Subcutaneous abdominal adipose tissue (tissue), 5 donors: ENCODE data around the gene NKIRAS2.
A peak's percentile ranks its signal among the peaks of the same experiment; 100 is the strongest.

Experiments used
- H3K27ac ChIP-seq: one replicate; pipeline ENCODE4 v1.7.0; 2013; ENCODE audit warnings: low read depth, mild to moderate bottlenecking, inconsistent platforms, low read length, moderate library complexity
- H3K27me3 ChIP-seq, 5 donors: one replicate each; pipeline ENCODE4 v1.7.0; 2013; ENCODE audit warnings: low read length in 5 of 5, inconsistent platforms in 1 of 5; ENCODE audit not compliant: control insufficient read depth in 5 of 5, insufficient read depth in 4 of 5
- H3K36me3 ChIP-seq, 5 donors: one replicate each; pipeline ENCODE4 v1.7.0; 2013; ENCODE audit warnings: low read length in 5 of 5; ENCODE audit not compliant: control insufficient read depth in 5 of 5, insufficient read depth in 5 of 5
- H3K4me1 ChIP-seq, 5 donors: one replicate each; pipeline ENCODE4 v1.7.0; 2013; ENCODE audit warnings: low read length in 5 of 5, mild to moderate bottlenecking in 3 of 5, moderate library complexity in 1 of 5; ENCODE audit not compliant: control insufficient read depth in 5 of 5, insufficient read depth in 5 of 5
- H3K4me3 ChIP-seq, 5 donors: one replicate each; pipeline ENCODE4 v1.7.0; 2013; ENCODE audit warnings: low read length in 5 of 5, low read depth in 1 of 5
- H3K9ac ChIP-seq, 5 donors: one replicate each; pipeline ENCODE4 v1.7.0; 2013; ENCODE audit warnings: low read length in 5 of 5, mild to moderate bottlenecking in 4 of 5, moderate library complexity in 3 of 5
- H3K9me3 ChIP-seq, 5 donors: one replicate each; pipeline ENCODE4 v1.7.0; 2013; ENCODE audit warnings: low read length in 5 of 5; ENCODE audit not compliant: control insufficient read depth in 5 of 5
- donor health status: healthy.
- donor health status: healthy.
- donor health status: healthy.
- donor health status: healthy.
- donor health status: healthy.

NKIRAS2 gene

DNA sequence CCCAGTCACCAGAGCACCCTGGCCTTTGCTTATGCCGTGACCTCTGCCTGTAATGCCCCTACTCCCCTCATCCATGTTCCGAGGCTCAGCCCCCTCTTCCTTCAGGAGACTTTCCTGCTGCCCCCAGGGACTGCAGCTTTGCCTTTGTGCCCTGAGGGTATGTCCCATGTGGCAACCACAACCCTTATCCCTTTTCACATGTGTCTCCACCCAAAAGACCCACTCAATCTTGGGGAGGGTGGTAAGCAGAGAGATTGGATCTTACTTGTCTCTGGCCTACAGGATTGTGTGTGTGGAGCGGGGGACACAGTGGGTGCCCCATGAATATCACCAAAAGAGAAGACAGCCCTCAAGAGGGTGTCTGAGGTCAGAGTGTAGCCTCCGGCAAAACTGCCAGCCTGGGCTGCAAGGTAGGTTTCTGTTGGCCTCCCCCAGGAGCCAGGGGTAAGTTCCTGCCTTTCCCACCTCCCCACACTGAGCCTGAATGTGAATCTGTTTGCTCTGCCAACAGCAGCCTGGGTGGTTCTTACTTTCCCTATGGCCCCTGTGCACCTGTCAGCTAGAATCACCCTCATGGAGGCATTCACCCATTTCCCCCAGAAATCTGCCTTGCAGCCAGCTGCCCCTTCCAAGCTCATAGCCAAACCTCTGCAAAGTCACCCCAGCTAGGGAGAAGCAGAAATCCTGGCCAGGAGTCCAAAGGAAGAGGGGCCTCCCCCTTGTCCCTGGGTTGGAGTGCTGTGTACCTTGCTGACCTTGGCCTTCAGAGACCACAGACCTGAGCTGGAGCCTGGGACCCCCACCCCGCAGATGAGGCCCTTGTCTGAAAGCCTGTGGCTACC, 42.0 kb downstream of the NKIRAS2 start:
- Histone ChIP-seq H3K27ac (no peak overlapping the region), H3K27me3 (peaks cover 0 to 20% (median 8%) of the 10 kb centered on the region in 5 donors), H3K4me3 (no peak overlapping the region), H3K36me3 (no peaks in the 10 kb centered on the region), H3K9ac (peak overlapping the region in 1 of 5 donors; percentile 12), H3K9me3 (no peaks in the 10 kb centered on the region), H3K4me1 (peaks cover 0 to 11% (median 0%) of the 10 kb centered on the region in 5 donors)

DNA sequence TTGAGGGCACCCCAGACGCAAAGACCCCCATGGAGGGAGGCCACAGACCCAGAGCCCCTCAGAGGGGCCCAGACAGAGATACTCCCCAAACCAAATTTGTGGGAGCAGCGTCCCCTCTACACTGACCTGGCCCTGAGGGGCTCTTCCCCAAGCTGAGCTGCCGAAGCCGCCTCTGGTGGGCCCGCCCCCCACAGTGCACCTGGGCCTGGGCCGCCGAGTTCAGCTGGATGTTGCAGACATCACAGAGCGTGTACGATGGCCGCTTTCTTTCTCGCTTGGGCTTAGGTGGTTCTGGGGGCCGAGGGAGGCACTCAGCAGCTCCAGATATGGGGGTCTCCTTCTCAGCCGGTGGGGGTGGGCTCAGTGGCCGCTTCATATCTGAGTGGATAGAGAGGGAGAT, 42.8 kb downstream of the NKIRAS2 start:
- peaks cover 0 to 20% (median 8%) of the 10 kb centered on the region in 5 donors for H3K27me3 ChIP-seq
- H3K27ac ChIP-seq, result no peak overlapping the region
- H3K4me1 ChIP-seq, result peaks cover 0 to 16% (median 4%) of the 10 kb centered on the region in 5 donors
- no peaks in the 10 kb centered on the region for H3K9me3 ChIP-seq
- no peak overlapping the region for H3K4me3 ChIP-seq
- no peaks in the 10 kb centered on the region for H3K36me3 ChIP-seq
- H3K9ac ChIP-seq, result no peak overlapping the region

DNA sequence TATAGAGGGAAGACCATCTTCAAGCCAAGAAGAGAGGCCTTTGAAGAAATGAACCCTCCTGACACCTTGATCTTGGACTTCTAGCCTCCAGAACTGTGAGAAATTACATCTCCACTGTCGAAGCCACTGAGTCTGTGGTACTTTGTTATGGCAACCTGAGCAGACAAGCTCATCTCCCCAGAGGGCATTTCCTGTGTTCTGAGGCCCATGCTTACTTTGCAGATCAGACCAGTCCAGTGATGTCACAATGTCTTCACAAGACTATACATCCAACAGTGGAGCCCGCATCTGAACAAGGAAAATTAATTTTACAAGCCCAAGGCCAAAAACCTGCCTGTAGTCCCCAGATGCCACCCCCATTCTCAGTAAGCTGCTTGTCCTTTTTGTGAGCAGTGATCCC, 45.3 kb downstream of the NKIRAS2 start:
- H3K9ac ChIP-seq, result no peak overlapping the region
- no peaks in the 10 kb centered on the region for H3K36me3 ChIP-seq
- peaks cover 0 to 18% (median 5%) of the 10 kb centered on the region in 5 donors for H3K27me3 ChIP-seq
- no peaks in the 10 kb centered on the region for H3K9me3 ChIP-seq
- no peak overlapping the region for H3K4me3 ChIP-seq
- no peak overlapping the region for H3K27ac ChIP-seq
- H3K4me1 ChIP-seq, result peaks cover 0 to 19% (median 9%) of the 10 kb centered on the region in 5 donors

DNA sequence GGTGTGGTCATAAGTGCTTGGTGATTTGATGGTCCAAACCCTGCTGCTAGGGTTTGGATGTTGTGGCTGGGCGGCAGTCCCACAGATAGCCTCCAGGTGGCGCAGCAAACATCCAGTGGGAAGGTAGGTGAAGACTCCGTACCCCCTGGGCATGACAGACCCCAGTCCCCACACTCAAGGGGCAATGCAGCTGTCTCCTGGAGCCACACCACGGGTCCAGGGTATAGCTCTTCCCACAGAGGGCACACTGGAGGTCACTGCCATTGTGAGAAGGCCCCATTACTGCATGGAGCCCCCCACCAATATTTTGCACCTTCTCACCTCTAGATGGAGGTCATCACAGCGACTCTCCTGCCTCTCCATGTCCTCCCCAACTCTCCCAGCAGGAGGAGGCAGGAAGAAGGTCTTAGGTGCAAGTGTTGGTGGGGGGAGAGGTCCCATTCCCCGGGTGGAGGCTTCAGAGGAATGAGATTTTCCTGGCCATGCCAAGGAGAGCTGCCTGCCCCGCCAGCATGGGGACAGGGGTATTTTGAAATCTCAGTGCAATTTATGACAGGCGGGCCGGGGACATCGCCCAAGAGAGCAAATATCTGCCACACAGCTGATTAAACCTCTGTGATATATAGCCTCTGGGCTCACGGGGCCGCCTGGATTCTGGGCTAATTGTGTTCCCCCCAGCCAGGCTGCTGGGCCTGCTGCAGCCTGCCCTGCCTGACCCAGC, 47.6 kb downstream of the NKIRAS2 start:
- H3K4me3 ChIP-seq, result peak overlapping the region in 1 of 5 donors; percentile 9
- H3K4me1 ChIP-seq, result peaks cover 0 to 29% (median 17%) of the 10 kb centered on the region in 5 donors
- H3K9me3 ChIP-seq, result no peaks in the 10 kb centered on the region
- H3K27ac ChIP-seq, result no peak overlapping the region
- no peak overlapping the region for H3K9ac ChIP-seq
- H3K36me3 ChIP-seq, result no peaks in the 10 kb centered on the region
- H3K27me3 ChIP-seq, result peaks cover 19 to 34% (median 24%) of the 10 kb centered on the region in 5 donors

DNA sequence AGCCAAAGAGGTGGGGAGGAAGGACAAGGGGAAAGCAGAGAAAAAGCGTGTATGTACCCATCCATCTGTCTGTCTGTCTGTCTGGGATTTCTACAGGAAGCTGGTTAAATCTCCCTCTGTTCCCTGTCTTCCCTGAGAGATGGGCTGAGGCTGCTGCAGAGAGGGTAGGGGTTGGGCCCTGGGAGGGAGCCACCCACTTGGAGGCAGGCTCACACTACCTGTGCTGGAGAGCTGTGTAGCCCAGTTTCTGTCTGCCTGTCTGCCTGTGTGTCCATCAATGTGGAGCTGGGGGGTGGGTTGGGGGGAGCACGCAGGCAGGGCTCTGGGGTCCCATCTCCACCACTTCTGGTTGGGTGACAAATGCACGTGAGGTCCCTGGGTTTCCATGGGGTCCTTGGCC, 49.1 kb downstream of the NKIRAS2 start:
- no peak overlapping the region for H3K27ac ChIP-seq
- H3K4me1 ChIP-seq, result peaks cover 0 to 24% (median 20%) of the 10 kb centered on the region in 5 donors
- no peaks in the 10 kb centered on the region for H3K9me3 ChIP-seq
- no peak overlapping the region for H3K9ac ChIP-seq
- no peak overlapping the region for H3K4me3 ChIP-seq
- peaks cover 28 to 43% (median 30%) of the 10 kb centered on the region in 5 donors for H3K27me3 ChIP-seq
- H3K36me3 ChIP-seq, result no peaks in the 10 kb centered on the region

DNA sequence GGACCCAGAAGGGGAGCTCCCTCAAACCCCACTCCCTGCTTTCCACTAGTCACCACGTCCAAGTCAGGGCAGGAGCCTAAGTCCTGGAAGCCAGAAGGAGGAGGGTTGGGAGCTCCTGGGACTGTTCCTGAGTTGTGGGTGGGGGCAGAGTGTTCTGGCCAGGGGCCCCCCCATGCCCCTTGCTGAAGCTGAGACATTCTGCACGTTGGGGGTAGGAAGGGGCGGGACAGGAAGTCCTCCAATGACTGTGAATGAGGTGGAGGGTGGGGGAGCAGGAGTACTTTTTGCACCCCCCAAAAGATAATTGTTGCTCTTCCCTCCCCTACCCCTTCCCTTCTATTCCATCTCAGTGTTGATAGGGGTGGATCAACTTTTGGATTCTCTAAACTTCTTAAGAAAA, 51.9 kb downstream of the NKIRAS2 start:
- Histone ChIP-seq H3K4me1 (peaks cover 0 to 22% (median 20%) of the 10 kb centered on the region in 5 donors), H3K9me3 (no peaks in the 10 kb centered on the region), H3K4me3 (peak overlapping the region in 2 of 5 donors; percentile 34 to 42), H3K27ac (no peak overlapping the region), H3K27me3 (peaks cover 28 to 34% (median 32%) of the 10 kb centered on the region in 5 donors), H3K9ac (no peak overlapping the region), H3K36me3 (no peaks in the 10 kb centered on the region)

DNA sequence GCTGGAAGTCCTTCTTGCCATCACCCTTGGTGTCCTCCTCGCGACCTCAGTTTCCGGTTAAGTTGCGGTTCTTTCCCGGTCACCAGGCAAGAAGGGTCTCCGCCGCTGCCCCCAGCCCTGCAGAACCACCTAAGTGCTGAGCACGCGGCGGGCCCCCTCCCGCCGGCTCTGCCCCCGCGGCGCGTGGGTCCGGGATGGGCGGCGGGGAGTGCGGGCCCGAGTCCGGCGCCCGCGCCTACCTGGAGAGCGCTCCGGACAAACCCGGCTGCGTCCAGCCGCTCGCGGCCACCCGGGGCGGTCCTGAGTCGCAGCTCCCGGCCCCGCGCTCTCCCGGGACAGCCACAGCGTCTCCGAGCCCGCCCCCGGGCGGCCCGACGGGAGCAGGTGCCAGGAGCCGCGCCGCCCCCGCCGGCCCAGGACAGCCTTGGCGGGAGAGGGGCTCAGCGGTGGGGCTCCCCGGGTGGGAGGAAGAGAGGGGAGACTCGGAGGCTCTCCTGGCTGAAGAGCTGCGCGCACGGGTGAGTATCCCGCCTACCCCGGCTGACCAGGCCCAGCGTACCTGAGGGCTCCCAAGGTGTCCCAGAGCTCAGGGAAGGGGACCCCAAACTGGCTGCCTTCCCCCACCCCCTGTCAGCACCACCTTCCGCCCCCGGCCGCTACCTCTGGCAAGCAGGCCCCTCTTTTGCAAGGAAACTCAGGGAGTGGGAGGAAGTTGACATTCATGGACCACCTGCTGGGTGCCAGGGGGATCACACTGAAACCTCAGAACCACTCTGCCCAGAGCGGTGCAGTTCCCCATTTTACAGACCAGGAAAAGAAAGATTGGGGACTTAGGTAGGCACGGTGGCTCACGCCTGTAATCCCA, 52.7 kb downstream of the NKIRAS2 start:
- no peaks in the 10 kb centered on the region for H3K36me3 ChIP-seq
- H3K4me1 ChIP-seq, result peaks cover 0 to 19% (median 17%) of the 10 kb centered on the region in 5 donors
- H3K27ac ChIP-seq, result no peak overlapping the region
- H3K4me3 ChIP-seq, result peak overlapping the region in 2 of 5 donors; percentile 34 to 42
- peaks cover 28 to 34% (median 32%) of the 10 kb centered on the region in 5 donors for H3K27me3 ChIP-seq
- H3K9ac ChIP-seq, result no peak overlapping the region
- H3K9me3 ChIP-seq, result no peaks in the 10 kb centered on the region
